ENCODE results near the gene AP5S1.

GRCh38 chr20:3812259-3812681, 8.1 kb upstream of the AP5S1 start:
- TF ChIP-seq CTCF (IDR thresholded peaks at IDR 0.05): no peak
- no peak for TF ChIP-seq POLR2A (IDR thresholded peaks at IDR 0.05)
